Activated gamma-delta T cell treated with anti-CD3 and anti-CD28 coated beads, Interleukin-2, amount 50 U/mL, for 16 hours (primary cell): ENCODE data around the gene UPK3BL2.
"Not testable (repeated sequence)": the region's sequence is repeated elsewhere in the genome, so short reads cannot be mapped to it uniquely, and the experiment has no call there.

ENCODE experiments used
- DNase-seq: peaks from one replicate; pipeline ENCODE4 v3.0.0-alpha.2; 2020; ENCODE audit warnings: low read depth

UPK3BL2 gene, protein sequence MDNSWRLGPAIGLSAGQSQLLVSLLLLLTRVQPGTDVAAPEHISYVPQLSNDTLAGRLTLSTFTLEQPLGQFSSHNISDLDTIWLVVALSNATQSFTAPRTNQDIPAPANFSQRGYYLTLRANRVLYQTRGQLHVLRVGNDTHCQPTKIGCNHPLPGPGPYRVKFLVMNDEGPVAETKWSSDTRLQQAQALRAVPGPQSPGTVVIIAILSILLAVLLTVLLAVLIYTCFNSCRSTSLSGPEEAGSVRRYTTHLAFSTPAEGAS

DNA sequence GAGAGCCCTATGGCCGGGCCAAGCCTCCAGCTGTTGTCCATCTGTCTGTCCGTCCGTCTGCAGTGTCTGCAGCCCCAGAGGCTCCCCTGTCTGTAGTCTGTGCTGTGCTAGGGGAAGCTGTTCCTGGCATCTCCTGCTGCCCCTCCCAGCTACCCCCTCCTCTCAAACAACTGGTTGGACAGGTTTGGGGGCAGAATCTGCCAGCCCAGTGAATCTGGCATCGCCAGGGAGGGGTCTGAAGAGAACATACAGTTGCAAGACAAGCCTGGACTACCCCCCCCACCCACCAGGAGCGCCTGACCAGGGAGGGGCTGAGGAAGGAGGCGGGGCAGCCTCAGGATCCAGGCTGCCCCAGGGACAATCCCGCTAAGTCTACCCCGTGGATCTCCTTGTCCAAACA lies at the start of gene UPK3BL2:
Gene UPK3BL2, minus strand, starts transcription at position 101 of the 400 bp plus-strand sequence. Its CDS starts 60 bp downstream, at position 41.
- not testable (repeated sequence) for DNase-seq

DNA sequence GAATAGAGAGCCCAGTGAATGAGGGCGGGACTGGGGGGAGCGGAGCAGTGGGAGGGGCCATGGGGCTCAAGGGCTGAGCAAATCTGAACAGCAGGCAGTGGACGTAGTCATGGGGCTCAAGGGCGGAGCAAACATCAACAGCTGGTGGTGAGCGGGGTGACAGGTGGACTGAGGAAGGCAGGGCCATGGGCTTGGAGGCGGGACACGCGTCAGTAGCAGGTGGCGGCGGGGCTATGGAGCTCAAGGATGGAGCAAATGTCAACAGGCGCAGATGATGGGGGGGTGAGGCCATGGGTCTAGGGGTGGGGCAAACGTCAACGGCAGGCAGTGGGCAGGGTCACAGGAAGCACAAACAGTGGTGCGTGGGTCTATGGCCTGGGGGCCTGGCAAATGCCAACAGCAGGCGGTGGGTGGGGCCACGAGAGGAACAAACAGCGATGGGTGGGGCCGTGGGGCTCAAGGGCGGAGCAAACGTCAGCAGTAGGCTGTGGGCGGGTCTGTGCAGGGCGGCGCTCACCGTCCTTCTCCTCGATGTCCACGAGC lies 49.1 kb upstream of the UPK3BL2 start:
- not testable (repeated sequence) for DNase-seq

DNA sequence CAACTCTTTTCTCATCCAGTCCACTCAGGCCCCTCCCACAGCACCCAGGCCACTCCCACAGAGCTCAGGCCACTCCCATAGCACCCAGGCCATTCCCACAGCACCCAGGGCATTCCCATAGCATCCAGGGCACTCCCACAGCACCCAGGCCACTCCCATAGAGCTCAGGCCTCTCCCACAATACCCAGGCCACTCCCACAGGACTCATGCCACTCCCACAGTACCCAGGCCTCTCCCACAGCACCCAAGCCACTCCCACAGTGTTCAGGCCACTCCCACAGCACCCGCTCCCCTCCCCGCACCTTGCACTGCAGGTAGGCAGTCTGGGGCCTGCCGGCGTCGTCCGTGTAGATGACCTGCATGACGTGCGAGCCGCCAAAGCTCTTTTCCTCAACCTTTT lies 46.4 kb upstream of the UPK3BL2 start:
- DNase-seq = not testable (repeated sequence)

DNA sequence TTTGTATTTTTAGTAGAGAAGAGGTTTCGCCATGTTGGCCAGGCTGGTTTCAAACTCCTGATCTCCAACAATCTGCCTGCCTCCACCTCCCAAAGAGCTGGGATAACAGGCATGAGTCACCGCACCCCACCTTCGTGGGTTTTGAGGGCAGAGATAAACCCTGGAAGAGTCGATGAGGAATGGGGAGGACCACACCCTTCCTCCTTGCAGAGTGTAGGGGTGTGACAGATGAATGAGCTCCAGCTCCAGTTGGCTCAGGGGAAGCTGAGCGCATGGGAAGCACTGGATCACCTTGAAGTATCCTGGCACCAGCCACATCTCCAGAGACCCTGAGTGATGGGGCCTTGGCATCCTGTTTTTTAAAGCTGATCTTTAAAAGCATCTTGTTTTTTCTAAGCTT lies 40.0 kb upstream of the UPK3BL2 start:
- DNase-seq = not testable (repeated sequence)

DNA sequence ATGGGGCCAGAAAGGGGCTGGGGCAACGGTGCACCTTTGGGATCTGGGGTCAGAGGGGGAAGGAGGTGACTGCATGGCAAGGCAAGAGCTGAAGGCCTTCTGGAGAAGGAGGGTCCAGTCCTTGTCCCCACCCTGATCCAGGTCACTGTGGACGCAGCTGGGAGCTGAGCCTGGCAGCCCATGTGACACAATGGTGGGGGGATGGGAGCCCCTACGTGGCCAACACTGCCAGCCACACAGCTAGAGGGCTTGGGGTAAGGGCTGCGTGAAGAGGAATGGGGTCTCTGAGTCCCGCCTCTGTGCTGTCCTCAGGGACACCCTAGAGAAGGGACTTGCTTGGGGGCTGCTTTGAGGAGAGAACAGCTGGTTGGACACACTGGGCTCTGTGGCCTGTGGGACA lies 38.2 kb upstream of the UPK3BL2 start:
- not testable (repeated sequence) for DNase-seq

DNA sequence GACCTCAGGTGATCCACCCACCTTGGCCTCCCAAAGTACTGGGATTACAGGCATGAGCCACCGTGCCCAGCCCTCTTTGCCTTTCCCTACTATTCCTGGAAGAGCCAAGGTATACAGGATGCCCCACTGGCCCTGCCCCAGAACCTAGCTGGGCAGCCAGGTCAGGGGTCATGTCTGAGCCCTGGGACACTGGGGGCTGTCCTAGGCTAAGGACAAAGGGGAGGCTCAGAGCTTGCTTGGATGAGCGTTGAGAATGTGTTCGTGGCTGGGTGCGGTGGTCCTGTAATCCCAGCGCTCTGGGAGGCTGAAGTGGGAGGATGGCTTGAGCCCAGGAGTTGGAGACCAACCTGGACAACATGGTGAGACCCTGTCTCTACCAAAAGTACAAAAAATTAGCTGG lies 35.0 kb upstream of the UPK3BL2 start:
- not testable (repeated sequence) for DNase-seq

DNA sequence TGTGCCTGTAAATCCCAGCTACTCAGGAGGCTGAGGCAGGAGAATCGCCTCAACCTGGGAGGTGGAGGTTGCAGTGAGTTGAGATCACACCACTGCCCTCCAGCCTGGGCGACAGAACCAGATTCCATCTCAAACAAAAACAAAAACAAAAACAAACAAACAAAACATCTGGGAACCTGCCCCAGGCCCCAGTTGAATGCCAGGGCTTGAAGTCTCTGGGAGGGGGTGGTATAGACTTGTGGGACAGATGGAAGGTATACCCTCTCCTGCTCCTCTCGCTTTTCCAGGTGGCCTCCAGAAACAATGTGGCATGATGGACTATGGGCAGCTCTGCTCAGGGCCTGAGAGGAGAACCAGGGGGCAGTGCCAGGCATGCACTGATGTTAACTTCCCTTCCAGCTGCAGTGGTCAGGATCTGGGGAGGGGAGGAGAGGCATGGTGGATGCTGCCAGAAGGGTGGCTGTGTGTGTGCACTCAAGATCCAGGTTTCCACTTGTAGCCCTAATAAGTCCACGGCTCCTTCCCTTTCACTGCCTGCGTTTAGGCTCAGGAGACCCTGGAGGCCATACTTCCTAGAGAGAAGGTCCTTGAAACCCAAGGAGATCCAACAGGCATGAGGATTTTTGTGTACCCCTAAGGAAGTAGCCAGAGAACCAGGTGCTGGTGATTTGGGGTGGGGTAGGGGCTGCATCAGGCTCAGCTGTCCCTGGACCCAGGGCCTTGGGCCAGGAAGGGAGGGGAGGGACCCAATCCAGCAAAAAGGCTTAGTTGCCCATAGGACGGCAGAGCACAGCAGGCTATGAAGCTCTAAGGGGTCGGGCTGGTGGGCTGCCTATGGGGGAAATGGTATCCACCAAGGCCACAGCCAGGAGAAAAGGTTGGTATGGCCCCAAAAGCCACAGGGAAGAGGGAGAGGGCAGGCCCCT lies 34.1 kb upstream of the UPK3BL2 start:
- DNase-seq = not testable (repeated sequence)

DNA sequence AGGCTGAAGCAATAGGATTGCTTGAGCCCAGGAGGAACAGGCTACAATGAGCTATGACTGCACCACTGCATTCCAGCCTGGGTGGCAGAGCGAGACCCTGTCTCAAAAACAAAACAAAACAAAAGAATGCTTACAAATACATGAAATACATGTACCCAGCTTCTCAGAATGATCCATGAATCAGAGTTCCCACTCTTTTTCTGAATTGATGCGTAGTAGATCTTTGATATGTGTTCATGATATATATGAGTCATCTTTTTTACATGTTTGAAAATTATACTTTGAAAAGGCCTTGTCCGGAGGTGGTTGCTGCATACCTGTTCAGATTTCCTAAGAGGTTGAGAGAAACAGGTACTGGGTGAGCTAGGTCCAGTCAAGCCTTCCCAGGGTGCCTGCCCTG lies 32.9 kb upstream of the UPK3BL2 start:
- not testable (repeated sequence) for DNase-seq

DNA sequence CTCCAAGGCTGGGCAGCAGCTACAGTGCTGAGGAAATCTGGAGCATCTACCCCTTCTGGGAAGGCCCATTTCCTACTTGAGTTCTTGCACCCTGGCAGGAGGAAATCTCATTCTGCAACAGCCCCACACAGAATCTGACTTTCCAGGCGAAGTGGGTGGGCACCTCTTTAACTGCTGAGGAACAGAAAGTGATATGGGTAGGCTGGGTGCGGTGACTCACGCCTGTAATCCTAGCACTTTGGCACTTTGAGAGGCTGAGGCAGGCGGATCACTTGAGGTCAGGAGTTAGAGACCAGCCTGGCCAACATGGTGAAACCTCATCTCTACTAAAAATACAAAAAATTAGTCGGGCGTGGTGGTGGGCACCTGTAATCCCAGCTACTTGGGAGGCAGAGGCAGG lies 31.1 kb upstream of the UPK3BL2 start:
- not testable (repeated sequence) for DNase-seq

DNA sequence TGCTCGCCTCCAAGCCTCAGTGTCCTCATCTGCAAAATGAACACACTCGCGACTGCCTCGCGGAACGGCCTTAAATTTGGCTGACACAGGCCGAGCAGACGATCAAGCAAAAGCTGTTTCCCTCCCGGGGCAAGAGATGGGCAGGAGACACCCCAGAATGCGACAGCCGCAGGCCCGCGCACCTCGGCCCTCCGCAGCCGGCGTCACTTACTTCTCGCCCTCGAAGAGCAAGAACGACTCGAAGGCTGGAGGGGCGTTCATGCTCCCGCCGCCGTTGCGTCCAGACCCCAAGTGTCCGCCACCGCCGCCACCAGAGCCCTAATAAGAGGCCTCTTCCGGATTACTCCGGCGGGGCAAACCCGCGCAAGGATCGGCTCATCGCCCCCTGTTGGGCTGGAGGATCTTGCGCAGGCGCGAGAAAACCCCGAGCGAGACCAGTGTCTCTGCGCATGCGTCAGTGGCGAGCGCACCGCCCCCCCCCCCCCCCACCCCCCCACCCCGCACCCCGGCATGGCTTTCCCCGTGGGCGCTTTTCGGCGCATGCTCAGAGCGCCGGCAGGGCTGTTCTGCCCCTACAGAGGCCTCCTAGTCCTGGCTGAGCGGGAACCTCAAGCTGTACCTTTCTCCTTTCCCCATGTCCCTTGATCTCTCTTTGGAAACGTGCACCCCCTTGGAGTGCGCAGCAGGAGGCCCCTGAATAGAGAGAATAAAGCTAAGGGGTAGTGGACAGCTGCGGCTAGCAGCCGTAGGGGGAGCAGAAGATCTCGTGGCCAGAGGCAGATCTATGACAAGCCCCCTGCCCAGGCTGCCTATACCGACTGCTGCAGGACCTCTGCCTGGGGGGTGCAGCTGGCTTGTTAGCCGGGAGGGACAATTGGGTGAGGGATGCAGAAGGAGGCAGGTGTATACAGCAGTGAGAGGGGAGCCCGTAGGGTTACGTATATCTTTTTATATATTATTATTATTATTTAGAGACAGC lies 29.1 kb upstream of the UPK3BL2 start, which contains the start of gene POLR2J3:
Gene POLR2J3, minus strand, starts transcription at position 323 of the 979 bp plus-strand sequence. Its CDS starts 62 bp downstream, at position 261.
- DNase-seq = peak; percentile 95

DNA sequence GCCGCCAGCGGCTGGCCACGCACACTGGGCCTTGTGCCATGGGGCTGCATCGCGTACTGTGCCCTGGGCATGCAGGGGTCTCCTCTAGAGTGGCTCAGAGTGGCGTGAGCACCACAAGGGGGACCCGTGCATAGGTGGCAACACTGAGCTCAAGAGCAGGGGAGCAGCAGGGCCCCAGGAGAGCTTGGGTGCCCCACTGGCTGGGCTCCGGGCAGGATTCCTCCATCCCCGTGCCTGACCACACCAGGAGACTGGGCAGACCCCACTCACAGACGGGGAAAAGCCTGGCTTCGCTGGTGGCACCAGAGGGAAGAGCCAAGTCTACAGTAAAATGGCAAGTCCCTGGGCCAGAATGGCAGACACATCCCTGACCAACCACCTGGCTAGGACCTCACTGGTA lies 25.1 kb upstream of the UPK3BL2 start:
- not testable (repeated sequence) for DNase-seq

DNA sequence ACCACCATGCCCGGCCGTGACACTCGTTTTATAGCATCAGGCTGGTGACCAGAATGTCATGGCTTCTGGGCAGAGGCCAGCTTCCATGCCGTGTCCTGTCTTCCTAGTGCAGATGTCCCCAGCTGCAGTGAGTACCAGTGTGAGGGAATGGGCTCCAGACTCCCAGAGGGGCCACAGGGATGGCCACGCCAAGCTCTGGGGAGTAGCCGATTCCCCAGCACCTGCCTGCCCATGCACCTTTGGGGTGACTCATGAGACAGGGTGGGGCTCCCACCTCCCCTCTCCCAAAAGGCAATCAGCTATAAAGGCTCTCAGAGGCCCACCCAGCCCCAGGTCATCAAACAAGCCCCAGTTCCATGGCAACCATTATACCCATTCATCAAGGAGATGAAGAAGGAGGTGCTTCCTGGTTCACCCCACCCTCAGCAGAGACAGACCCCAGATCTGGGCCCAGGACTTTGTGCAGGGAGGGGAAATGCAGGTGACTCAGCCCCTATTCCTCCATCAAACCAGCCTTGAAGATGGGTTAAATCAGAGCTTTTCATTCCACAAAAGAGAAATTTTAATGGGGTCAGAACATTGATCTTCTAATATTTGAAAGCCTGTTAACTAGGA lies 7.4 kb upstream of the UPK3BL2 start, which contains the start of gene SPDYE2:
Gene SPDYE2, plus strand, starts transcription at position 419 of the 615 bp plus-strand sequence. CDS start 2,030 bp downstream, outside the sequence.
- DNase-seq = not testable (repeated sequence)

DNA sequence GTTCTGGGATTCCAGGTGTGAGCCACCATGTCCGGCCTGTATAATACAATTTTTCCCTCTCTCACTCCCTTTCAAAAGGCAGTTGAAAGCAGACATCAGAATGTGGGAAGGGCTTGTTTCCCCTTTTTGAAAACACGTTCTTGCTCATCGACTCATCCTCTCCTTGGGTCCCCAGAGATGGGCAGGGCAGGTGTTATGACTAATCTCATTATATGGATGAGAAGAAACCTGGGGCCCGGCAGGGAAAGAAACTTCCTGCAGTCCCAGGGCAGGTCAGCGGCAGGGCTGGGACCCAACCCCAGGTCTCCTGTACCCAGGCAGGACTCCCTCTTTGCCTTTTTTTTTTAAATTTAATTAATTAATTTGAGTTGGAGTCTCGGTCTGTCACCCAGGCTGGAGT lies 2.9 kb upstream of the UPK3BL2 start:
- not testable (repeated sequence) for DNase-seq

DNA sequence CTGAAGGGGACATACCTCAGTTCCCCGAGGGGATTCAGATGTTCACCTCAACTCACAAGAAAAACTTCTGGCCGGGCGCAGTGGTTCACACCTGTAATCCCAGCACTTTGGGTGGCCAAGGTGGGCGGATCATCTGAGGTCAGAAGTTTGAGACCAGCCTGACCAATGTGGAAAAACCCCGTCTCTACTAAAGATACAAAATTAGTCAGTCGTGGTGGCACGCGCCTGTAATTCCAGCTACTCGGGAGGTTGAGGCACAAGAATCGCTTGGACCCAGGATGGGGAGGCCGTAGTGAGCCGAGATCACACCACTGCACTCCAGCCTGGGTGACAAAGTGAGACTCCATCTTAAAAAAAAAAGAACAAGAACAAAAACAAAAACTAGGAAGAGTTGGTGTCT lies 1.8 kb upstream of the UPK3BL2 start:
- DNase-seq = not testable (repeated sequence)

DNA sequence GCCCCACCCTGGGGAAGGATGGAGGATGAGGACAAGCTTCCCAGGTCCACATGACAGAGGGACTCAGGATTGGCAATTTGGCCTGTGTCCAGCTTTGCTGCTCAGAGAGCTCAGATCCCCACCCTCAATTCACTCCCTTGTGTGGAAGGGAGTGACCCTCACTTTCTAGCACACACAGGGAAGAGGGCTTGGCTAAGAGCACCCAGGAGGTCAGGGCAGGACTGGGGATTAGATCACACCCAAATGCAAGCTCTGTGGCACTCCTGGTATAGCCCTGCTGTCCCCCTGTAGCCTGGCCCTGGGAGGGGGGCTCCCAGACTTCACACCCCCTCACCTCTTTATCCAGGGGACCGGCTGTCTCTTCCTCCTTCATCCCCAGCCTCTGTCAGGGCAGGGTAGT lies 876 bp upstream of the UPK3BL2 start:
- not testable (repeated sequence) for DNase-seq

DNA sequence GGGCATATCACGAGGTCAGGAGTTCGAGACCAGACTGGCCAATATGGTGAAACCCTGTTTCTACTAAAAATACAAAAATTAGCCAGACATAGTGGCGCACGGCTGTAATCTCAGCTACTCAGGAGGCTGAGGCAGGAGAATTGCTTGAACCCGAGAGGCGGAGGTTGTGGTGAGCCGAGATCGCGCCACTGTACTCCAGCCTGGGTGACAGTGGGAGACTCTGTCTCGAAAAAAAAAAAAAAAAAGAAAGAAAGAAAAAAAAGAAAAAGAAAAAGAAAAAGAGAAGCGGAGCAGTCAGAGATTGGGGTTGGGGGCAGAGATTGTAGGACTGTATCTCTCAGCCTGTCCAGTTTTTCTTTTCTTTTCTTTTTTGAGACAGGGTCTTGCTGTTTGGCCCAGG lies 725 bp downstream of the UPK3BL2 start:
- DNase-seq = not testable (repeated sequence)

DNA sequence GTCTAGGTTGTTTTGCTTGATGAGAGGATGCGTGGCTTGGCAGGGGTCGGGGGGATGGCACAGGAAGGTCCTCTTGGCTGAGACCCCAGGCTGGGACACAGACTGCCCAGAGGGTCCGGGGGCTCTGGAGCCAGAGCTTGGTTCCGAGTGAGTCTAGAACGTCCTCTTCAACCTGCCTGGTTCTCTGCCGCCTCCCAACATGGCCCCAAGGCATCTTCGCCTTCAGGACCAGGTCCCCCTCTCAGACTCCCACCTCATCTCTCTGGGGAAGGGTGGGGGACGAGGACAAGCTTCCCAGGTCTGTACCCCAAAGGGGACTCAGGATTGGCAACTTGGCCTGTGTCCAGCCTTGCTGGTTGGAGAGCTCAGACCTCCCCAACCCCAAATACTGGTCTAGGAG lies 1.4 kb downstream of the UPK3BL2 start:
- not testable (repeated sequence) for DNase-seq

DNA sequence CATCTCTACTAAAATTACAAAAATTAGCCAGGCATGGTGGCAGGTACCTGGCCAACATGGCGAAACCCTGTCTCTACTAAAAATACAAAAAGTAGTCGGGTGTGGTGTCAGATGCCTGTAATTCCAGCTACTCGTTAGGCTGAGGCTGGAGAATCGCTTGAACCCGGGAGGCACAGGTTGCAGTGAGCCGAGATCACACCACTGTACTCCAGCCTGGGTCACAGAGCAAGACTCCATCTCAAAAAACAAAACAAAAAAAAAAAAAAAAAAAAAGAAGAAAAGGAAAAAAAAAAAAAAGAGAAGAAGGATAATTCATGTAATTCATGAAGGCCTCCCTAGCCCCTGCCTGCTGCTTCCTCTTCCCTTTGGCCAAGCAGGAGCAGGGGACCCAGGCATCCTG lies 2.9 kb downstream of the UPK3BL2 start:
- DNase-seq = not testable (repeated sequence)

DNA sequence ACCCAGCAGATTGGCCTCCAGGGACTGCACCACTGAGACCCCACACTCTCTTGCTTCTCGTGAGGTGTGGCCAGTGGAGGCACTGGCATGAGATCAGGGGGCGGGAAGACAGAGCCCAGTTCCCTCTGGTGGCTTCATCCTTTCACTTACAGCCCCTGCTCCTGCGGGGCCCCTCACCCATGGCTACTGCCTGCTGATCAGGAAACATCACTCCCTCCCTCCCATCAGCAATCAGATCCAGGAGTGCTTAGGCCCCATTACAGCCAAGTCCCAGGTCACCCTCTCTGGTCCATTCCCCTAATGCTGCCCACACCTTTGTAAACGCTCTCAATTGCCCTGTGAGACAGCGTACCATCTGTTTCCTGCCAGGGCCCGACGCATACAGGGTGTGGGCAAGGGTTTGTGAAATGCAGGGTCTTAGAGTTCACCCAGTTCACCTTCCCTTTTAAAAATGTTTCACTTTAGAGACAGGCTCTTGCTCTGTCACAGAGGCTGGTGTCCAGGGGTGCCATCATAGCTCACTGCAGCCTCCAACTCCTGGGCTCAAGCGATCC lies 8.4 kb downstream of the UPK3BL2 start:
- not testable (repeated sequence) for DNase-seq

DNA sequence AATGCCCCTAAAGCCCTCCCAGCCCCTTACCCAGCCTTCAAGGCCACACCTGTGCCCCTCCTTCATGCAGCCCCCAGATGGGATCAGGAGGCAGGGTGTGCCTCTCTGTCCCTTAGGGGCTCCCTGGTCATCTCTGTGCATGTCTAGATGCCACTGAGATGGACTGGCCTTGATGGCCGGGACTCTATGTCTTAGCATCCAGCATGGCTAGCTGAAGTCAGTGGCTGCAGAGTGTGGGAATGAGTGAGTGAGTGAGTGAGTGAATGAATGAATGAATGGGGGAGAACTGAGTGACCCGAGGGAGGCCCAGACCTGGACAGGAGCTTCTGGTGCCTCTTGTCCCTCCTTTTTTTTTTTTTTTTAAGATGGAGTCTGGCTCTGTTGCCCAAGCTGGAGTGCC lies 11.4 kb downstream of the UPK3BL2 start:
- DNase-seq = not testable (repeated sequence)
